ENCODE results near the gene NFYC.
A peak's percentile ranks its signal among the peaks of the same experiment; 100 is the strongest.

The NFYC gene

DNA sequence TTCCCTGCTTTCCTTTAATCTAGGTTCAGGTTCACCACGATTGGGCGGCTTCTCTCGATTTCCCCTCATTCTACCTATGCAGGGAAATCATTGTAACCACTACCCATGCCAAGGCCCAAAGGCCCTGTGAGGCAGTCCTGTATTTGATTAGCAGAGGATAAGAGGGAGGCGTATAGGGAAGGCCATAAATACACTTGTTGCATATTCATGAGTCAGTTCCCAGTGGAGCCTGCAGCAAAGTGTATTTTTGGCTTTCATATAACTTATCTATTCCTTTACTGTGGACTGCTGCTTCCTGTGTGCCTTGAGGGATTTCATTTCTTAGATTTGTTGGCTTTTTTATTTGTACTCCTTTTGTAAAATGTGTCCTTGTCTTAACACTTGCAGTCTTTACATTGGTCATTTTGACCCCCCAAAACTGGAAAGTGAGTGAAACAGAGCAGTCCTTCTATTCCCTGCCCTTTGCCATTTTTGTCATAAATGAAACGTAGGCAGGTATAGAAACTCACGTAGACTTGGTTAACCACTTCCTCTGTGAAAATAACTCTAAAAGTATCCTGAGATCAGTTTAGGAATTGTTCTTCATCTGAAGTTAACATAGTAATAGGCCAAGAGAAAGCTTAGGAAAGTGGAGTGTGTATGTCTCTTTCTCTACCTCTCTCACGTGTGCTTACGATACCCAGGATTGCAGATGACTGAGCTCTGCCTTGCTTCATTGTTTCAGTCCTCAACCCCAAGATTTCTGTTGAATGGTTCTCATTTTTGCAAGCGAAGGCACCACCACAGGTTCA lies 72.4 kb downstream of the NFYC start:
- Mint-ChIP-seq H3K4me1 (ENCODE audit: low read depth) (peaks cover 41% of the 10 kb centered on the region), H3K27me3 (ENCODE audit: low read depth) (no peaks in the 10 kb centered on the region), H3K36me3 (ENCODE audit: low read depth) (peaks cover 58% of the 10 kb centered on the region), H3K9me3 (no peaks in the 10 kb centered on the region), H3K27ac (peak overlapping the region; percentile 93), H3K4me3 (peak overlapping the region; percentile 78)

DNA sequence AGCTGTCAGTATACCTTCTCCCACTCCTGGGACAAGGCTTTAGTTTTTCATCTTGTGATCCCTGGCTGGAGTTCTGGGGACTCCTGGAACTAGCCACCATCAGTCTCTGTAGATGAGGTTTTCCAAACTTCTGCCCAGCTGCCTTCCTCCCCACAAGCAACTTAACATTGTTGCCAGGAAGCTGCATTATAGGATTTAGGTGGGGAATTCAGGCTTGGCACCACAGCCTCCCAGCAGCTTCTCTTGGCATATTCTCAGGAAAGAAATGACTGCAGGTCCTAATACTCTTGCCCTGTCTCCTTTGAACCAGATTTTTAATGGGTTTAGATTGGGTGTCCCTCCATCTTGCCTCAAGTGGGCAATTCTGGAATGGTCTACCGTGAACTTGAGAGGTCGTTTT lies 73.5 kb downstream of the NFYC start:
- Mint-ChIP-seq H3K36me3 (ENCODE audit: low read depth) (peaks cover 60% of the 10 kb centered on the region), H3K27ac (peak overlapping the region; percentile 41), H3K9me3 (no peaks in the 10 kb centered on the region), H3K4me1 (ENCODE audit: low read depth) (peaks cover 43% of the 10 kb centered on the region), H3K4me3 (no peak overlapping the region), H3K27me3 (ENCODE audit: low read depth) (no peaks in the 10 kb centered on the region)

GRCh38 chr1:40766017-40766416 lies 74.5 kb downstream of the NFYC start:
- H3K9me3 Mint-ChIP-seq: no peaks in the 10 kb centered on the region
- H3K4me1 Mint-ChIP-seq (ENCODE audit: low read depth): peaks cover 46% of the 10 kb centered on the region
- H3K27ac Mint-ChIP-seq: no peak overlapping the region
- H3K36me3 Mint-ChIP-seq (ENCODE audit: low read depth): peaks cover 65% of the 10 kb centered on the region
- no peaks in the 10 kb centered on the region for H3K27me3 Mint-ChIP-seq (ENCODE audit: low read depth)
- H3K4me3 Mint-ChIP-seq: no peak overlapping the region

DNA sequence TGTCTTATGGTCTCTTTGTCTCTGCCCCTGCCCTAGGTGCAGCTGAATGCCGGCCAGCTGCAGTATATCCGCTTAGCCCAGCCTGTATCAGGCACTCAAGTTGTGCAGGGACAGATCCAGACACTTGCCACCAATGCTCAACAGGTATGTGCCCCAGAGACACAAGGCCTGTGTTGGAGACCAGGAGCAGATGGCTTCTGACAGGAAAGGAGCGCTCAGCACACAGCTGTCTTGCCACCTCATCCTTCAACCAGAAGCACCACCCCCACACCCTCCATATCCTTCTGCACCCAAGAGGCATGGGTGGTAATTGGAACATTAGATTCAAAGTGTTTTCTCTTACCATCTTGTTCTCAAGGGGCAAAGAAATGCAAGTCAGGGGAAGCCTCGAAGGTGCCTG lies 75.1 kb downstream of the NFYC start:
- Mint-ChIP-seq H3K9me3 (no peaks in the 10 kb centered on the region), H3K36me3 (ENCODE audit: low read depth) (peaks cover 69% of the 10 kb centered on the region), H3K27me3 (ENCODE audit: low read depth) (no peaks in the 10 kb centered on the region), H3K27ac (no peak overlapping the region), H3K4me3 (no peak overlapping the region), H3K4me1 (ENCODE audit: low read depth) (peaks cover 42% of the 10 kb centered on the region)

- Mint-ChIP-seq H3K9me3 (no peaks in the 10 kb centered on the region), H3K4me1 (ENCODE audit: low read depth) (peaks cover 29% of the 10 kb centered on the region), H3K4me3 (no peak overlapping the region), H3K36me3 (ENCODE audit: low read depth) (peaks cover 63% of the 10 kb centered on the region), H3K27ac (no peak overlapping the region), H3K27me3 (ENCODE audit: low read depth) (no peaks in the 10 kb centered on the region)
Measured at GRCh38 chr1:40768146-40768990, 76.9 kb downstream of the NFYC start.

- H3K27me3 Mint-ChIP-seq (ENCODE audit: low read depth): no peaks in the 10 kb centered on the region
- no peak overlapping the region for H3K4me3 Mint-ChIP-seq
- no peaks in the 10 kb centered on the region for H3K9me3 Mint-ChIP-seq
- H3K27ac Mint-ChIP-seq: no peak overlapping the region
- peaks cover 20% of the 10 kb centered on the region for H3K4me1 Mint-ChIP-seq (ENCODE audit: low read depth)
- H3K36me3 Mint-ChIP-seq (ENCODE audit: low read depth): peaks cover 52% of the 10 kb centered on the region
Measured at GRCh38 chr1:40769815-40770214, 78.3 kb downstream of the NFYC start.

DNA sequence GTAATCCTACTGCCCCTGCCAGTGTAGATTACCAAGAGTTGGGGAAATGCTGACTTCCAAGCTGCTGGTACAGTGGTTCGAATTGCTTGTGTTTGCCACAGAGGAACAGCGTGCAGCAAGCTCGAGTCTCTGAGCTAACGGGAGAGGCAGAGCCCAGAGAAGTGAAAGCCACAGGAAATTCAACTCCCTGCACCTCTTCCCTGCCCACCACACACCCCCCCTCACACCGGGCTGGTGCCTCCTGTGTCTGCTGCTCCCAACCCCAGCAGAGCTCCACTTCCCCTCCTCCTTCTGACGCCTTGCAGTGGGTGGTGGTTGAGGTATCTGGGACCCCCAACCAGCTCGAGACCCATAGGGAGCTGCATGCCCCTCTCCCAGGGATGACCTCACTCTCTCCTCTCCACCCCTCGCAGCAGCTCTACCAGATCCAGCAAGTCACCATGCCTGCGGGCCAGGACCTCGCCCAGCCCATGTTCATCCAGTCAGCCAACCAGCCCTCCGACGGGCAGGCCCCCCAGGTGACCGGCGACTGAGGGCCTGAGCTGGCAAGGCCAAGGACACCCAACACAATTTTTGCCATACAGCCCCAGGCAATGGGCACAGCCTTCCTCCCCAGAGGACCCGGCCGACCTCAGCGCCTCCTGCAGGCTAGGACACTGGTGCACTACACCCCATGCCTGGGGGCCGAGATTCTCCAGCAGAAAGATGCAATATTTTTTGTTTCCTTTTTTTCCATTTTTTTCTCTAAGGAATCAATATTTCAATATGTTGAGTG lies 79.0 kb downstream of the NFYC start:
- Mint-ChIP-seq H3K36me3 (ENCODE audit: low read depth) (peaks cover 49% of the 10 kb centered on the region), H3K9me3 (no peaks in the 10 kb centered on the region), H3K27me3 (ENCODE audit: low read depth) (no peaks in the 10 kb centered on the region), H3K4me1 (ENCODE audit: low read depth) (peaks cover 15% of the 10 kb centered on the region), H3K4me3 (no peak overlapping the region), H3K27ac (no peak overlapping the region)

DNA sequence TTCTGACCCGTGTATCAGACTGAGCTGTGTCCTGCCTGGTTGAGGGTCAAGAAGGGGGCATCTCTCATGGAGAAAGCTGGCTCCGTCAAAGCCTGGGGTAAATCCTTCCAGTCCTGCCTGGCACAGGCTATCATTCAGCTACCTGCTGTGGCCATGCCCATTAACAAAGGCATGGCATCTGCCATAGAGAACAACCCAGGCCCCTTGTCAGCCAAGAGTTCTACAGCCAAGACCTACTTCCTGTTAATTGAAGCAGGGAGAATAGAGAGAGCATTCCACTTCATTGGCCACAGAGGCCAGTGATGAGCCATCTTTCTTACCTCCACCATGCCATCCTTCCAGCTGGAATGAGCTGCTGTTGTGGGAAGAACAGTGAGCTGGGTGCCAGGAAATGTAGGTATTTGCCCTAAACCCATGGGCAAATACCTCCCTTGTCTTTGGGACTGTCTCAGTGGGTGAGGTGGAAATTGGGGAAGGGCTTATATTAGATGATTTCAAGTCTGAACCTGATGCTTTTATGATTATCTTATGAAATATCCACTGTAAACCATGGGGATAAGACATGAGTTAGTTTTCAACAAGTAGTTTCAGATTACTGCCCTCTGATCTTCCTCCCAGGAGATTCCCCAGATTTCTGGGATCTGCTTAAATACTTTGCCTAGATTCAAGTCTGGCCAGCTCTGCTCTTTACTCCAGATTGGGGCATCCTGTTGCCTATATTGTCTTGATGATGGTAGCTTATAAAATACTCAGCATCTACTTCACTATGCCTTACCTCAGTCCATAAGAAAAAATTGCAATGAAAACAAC lies 80.8 kb downstream of the NFYC start:
- H3K4me3 Mint-ChIP-seq: no peak overlapping the region
- H3K27me3 Mint-ChIP-seq (ENCODE audit: low read depth): no peaks in the 10 kb centered on the region
- H3K36me3 Mint-ChIP-seq (ENCODE audit: low read depth): peaks cover 47% of the 10 kb centered on the region
- H3K9me3 Mint-ChIP-seq: no peaks in the 10 kb centered on the region
- H3K27ac Mint-ChIP-seq: peak overlapping the region; percentile 1
- peaks cover 14% of the 10 kb centered on the region for H3K4me1 Mint-ChIP-seq (ENCODE audit: low read depth)

- Mint-ChIP-seq H3K36me3 (ENCODE audit: low read depth) (peaks cover 43% of the 10 kb centered on the region), H3K4me1 (ENCODE audit: low read depth) (peaks cover 18% of the 10 kb centered on the region), H3K4me3 (no peak overlapping the region), H3K27ac (peak overlapping the region; percentile 4), H3K9me3 (no peaks in the 10 kb centered on the region), H3K27me3 (ENCODE audit: low read depth) (no peaks in the 10 kb centered on the region)
Measured at GRCh38 chr1:40773748-40774265, 82.3 kb downstream of the NFYC start.

DNA sequence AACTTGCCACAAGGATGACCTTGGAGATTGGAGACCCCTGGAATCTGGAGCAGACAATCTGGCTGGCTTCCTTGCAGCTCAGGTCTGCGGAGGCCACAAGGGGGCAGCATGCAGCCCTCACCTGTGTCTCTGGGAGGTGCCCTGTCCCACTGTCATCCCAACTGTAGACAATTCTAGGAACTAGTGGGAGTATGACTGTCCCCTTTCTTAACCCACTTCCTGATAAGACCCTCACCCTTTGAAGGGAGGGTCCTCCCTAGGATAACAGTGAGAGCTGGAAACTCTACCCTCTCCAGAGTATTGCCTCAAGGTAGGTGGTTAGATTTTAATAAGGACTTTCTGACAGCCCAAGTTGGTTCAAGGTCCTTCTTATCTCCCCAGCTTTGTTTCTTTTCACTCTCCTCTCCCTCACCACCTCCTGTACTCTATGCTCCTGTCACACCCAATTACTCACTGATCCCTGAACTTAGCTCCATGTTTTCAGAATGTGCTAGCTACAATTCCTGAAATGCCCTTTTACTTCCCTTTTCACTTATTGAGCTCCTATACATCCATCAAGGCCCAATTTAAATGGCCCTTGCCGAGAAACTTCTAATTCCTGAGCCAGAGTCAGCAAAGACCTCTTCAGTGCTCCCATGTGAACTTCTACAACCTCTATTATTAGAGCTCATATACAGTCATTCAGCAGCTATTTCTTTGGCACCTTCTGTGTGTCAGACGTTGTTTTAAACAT lies 82.9 kb downstream of the NFYC start:
- peaks cover 37% of the 10 kb centered on the region for H3K36me3 Mint-ChIP-seq (ENCODE audit: low read depth)
- H3K4me1 Mint-ChIP-seq (ENCODE audit: low read depth): peaks cover 15% of the 10 kb centered on the region
- H3K27ac Mint-ChIP-seq: no peak overlapping the region
- no peaks in the 10 kb centered on the region for H3K9me3 Mint-ChIP-seq
- H3K4me3 Mint-ChIP-seq: no peak overlapping the region
- H3K27me3 Mint-ChIP-seq (ENCODE audit: low read depth): no peaks in the 10 kb centered on the region

DNA sequence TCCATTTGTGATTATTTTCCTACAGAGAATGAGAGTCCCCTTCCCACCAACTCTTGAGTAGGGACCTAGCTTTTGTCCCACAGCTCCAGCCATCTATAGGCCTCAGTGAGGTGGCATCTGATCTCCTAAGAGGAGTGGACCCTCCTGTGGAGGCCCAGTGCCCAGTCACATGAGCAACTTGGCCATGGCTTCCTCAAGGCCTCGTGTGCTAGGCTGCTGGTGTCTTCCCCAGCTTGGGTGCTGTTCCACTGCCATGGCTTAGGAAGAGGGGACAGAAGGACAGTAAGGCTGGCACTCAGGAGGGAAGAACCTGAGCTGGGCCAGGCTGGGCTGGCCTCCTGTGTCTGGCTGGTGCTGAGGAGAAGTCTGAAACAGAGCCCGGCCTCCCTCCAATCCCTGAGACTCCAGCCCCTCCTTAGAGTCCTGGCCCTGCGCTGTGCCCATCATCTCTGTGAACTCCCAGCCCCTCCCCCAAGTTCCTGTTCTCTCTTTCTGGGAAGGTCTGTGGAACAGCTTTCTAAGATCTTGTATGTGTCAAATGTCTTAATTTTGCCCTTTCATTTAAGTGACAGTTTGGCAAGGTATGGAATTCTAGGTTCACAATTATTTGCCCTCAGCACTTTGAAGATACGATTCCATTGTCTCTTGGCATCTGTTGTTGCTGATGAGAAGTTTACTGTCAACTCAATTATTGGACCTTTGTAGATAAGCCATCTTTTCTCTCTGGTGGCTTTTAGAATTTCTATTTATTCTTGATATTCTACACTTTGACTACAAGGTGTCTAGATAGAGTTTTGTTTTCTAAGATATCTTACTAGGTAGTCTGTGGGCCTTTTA lies 85.0 kb downstream of the NFYC start:
- peaks cover 21% of the 10 kb centered on the region for H3K36me3 Mint-ChIP-seq (ENCODE audit: low read depth)
- H3K4me3 Mint-ChIP-seq: no peak overlapping the region
- H3K9me3 Mint-ChIP-seq: no peaks in the 10 kb centered on the region
- H3K4me1 Mint-ChIP-seq (ENCODE audit: low read depth): peaks cover 9% of the 10 kb centered on the region
- peaks cover 4% of the 10 kb centered on the region for H3K27me3 Mint-ChIP-seq (ENCODE audit: low read depth)
- no peak overlapping the region for H3K27ac Mint-ChIP-seq

- peaks cover 9% of the 10 kb centered on the region for H3K4me1 Mint-ChIP-seq (ENCODE audit: low read depth)
- peaks cover 11% of the 10 kb centered on the region for H3K27me3 Mint-ChIP-seq (ENCODE audit: low read depth)
- H3K4me3 Mint-ChIP-seq: no peak overlapping the region
- H3K27ac Mint-ChIP-seq: no peak overlapping the region
- peaks cover 19% of the 10 kb centered on the region for H3K36me3 Mint-ChIP-seq (ENCODE audit: low read depth)
- no peaks in the 10 kb centered on the region for H3K9me3 Mint-ChIP-seq
Measured at GRCh38 chr1:40777224-40777970, 85.9 kb downstream of the NFYC start.
